ENCODE data around the gene HSF2BP.

GRCh38 chr21:43585924-43586413 is 73.3 kb downstream of the HSF2BP start:
- no peak for TF ChIP-seq POLR2A (IDR thresholded peaks at IDR 0.05)
- TF ChIP-seq EP300 (IDR thresholded peaks at IDR 0.05), result peak; percentile 99
- TF ChIP-seq, protein P1, sequence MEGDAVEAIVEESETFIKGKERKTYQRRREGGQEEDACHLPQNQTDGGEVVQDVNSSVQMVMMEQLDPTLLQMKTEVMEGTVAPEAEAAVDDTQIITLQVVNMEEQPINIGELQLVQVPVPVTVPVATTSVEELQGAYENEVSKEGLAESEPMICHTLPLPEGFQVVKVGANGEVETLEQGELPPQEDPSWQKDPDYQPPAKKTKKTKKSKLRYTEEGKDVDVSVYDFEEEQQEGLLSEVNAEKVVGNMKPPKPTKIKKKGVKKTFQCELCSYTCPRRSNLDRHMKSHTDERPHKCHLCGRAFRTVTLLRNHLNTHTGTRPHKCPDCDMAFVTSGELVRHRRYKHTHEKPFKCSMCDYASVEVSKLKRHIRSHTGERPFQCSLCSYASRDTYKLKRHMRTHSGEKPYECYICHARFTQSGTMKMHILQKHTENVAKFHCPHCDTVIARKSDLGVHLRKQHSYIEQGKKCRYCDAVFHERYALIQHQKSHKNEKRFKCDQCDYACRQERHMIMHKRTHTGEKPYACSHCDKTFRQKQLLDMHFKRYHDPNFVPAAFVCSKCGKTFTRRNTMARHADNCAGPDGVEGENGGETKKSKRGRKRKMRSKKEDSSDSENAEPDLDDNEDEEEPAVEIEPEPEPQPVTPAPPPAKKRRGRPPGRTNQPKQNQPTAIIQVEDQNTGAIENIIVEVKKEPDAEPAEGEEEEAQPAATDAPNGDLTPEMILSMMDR (IDR thresholded peaks at IDR 0.05), result no peak

Data from tibial nerve (tissue), 4 donors.